Neural progenitor cell (in vitro differentiated cells): ENCODE results near the gene EYS.

Source experiments
- CTCF ChIP-seq: fragments of 200-600 bp; sonication (generic); IDR thresholded peaks from 2 replicates; pipeline ENCODE4 v1.5.1; 2017; ENCODE audit warnings: antibody characterized with exemption, mild to moderate bottlenecking
- EZH2 ChIP-seq: fragments of 200-600 bp; sonication (generic); IDR thresholded peaks from 2 replicates; pipeline ENCODE4 v1.6.1; 2017; ENCODE audit warnings: antibody characterized with exemption, mild to moderate bottlenecking, moderate library complexity
- EZH2phosphoT487 ChIP-seq: fragments of 200-600 bp; sonication (generic); IDR thresholded peaks from 2 replicates; pipeline ENCODE4 v1.6.1; 2017; ENCODE audit warnings: antibody characterized with exemption

GRCh38 chr6:63793465-63794137 lies 1913.4 kb downstream of the EYS start:
- TF ChIP-seq CTCF (no peak), EZH2phosphoT487 (no peak), EZH2 (no peak)
